Heart left ventricle (tissue), 13 donors: ENCODE results near the gene PLEKHG4B.

Experiments used
- POLR2A ChIP-seq, 2 donors: fragments of 450-650 bp; IDR thresholded peaks; one replicate each; pipeline ENCODE4 v1.6.1; 2017; ENCODE audit warnings: antibody characterized with exemption in 2 of 2, mild to moderate bottlenecking in 2 of 2, moderate library complexity in 2 of 2
- TF ChIP-seq, protein P1 (sequence below), 12 donors: fragments of 200-600 bp; sonication (generic) in 4 of 12; IDR thresholded peaks; one replicate each; pipeline versions ENCODE4 v1.5.0 to v1.8.0; 2018 to 2022; ENCODE audit warnings: antibody characterized with exemption in 12 of 12, mild to moderate bottlenecking in 5 of 12
- donor health status: ischemic (EF 13 %, LVEDD 7.1; RV severe dilation, severe dysfunction).
- donor health status: DM: no; HTN: yes; CAD: no.
- donor health status: DM: no; HTN: no; CAD: no.
- donor health status: ischemic (EF 25% LVEDD 6.9; RV normal size, moderate dysfunction).
- donor health status: ischemic (EF 25% LVEDD 5.7; RV mildly dilated, moderate dysfunction).
- donor health status: ischemic (EF 35%, LVEDD 5.7; RV mildly dilated, moderate dysfunction).
- donor health status: nonischemic (EF 11% LVEDD 7.7; RV severe dilation, severe dysfunction).
- donor health status: DM: yes; HTN: yes; CAD: no.
- donor health status: PGD.
- donor health status: ischemic (EF 29% LVEDD 5.4; RV normal size, mild dysfunction).
- donor health status: nonischemic (EF 23%, LVEDD 6.1; RV moderate dilation, normal function).

DNA sequence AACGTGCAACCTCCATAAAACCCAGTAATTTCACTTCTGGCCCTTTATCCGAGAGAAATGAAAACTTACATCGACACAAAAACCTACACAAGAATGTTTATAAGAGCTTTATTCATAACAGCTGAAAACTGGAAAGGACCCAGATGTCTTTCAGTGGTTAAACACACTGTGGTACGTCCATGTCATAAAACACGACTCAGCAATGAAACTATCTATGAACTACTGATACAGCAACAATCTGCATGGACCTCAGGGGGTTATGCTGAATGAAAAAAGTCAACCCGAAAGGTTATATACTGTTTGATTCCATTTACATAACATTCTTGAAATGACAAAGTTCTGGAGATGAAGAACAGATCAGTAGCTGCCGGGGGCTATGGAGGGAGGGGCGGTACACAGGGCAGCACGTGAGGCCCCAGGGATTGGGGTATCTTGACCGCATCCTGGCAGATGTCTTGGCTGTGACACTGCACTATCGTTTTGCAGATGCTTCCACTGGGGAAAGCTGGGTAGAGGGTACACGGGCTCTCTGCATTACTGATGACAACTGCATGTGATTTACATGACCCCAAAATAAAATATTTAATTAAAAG is 121.9 kb downstream of the PLEKHG4B start:
- TF ChIP-seq, protein P1, sequence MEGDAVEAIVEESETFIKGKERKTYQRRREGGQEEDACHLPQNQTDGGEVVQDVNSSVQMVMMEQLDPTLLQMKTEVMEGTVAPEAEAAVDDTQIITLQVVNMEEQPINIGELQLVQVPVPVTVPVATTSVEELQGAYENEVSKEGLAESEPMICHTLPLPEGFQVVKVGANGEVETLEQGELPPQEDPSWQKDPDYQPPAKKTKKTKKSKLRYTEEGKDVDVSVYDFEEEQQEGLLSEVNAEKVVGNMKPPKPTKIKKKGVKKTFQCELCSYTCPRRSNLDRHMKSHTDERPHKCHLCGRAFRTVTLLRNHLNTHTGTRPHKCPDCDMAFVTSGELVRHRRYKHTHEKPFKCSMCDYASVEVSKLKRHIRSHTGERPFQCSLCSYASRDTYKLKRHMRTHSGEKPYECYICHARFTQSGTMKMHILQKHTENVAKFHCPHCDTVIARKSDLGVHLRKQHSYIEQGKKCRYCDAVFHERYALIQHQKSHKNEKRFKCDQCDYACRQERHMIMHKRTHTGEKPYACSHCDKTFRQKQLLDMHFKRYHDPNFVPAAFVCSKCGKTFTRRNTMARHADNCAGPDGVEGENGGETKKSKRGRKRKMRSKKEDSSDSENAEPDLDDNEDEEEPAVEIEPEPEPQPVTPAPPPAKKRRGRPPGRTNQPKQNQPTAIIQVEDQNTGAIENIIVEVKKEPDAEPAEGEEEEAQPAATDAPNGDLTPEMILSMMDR (IDR thresholded peaks at IDR 0.05), result no peak
- TF ChIP-seq POLR2A (IDR thresholded peaks at IDR 0.05), result no peak
